Endothelial cell of umbilical vein (primary cell): ENCODE data around the gene COL15A1.

Source experiments
- CTCF ChIP-seq, 2 donors: IDR thresholded peaks; 1 replicate in 1 of 2; 2 replicates in 1 of 2; pipeline ENCODE4 v1.5.1; 2011; ENCODE audit warnings: low read length in 2 of 2, mild to moderate bottlenecking in 2 of 2, moderate library complexity in 2 of 2, control low read depth in 1 of 2, inconsistent platforms in 1 of 2, low read depth in 1 of 2; ENCODE audit not compliant: insufficient read depth in 1 of 2; ENCODE audit errors: extremely low read depth in 1 of 2
- EZH2 ChIP-seq: IDR thresholded peaks from 2 replicates; pipeline ENCODE4 v1.6.1; 2012; ENCODE audit warnings: borderline replicate concordance, low read depth, mild to moderate bottlenecking, moderate library complexity, low read length, inconsistent platforms; ENCODE audit not compliant: severe bottlenecking
- POLR2A ChIP-seq: IDR thresholded peaks from 2 replicates; pipeline ENCODE4 v1.6.1; 2012; ENCODE audit warnings: low read depth, mild to moderate bottlenecking, control low read depth, low read length
- POLR2AphosphoS5 ChIP-seq: IDR thresholded peaks from 2 replicates; pipeline ENCODE4 v1.6.1; 2012; ENCODE audit warnings: low read depth, mild to moderate bottlenecking, control low read depth, low read length, moderate library complexity; ENCODE audit not compliant: insufficient read depth

GRCh38 chr9:98903961-98904411 is 39.7 kb upstream of the COL15A1 start:
- TF ChIP-seq CTCF (IDR thresholded peaks at IDR 0.05; ENCODE audit: extremely low read depth in 1 of 2, insufficient read depth in 1 of 2, low read depth in 1 of 2, low read length in 2 of 2) (no peak), POLR2A (no peak), POLR2AphosphoS5 (no peak), EZH2 (no peak)
